ENCODE measurements around the gene ARHGAP19. TPM values are rescaled to one million over a fixed set of nuclear protein-coding genes. Genes with fewer than 3 reads are reported as not detected.

Gene ARHGAP19
- total RNA-seq, 1 donor, result 8.7 TPM

GRCh38 chr10:97180986-97181385, 111.5 kb downstream of the ARHGAP19 start:
- no peaks in the 10 kb centered on the region for H3K36me3 ChIP-seq (ENCODE audit: insufficient read depth, low read length)
- H3K4me3 ChIP-seq (ENCODE audit: insufficient read depth, low read length), result no peak overlapping the region
- DNase-seq (ENCODE audit: insufficient read length, low spot score, missing footprints), result peak; percentile 63
- H2AFZ ChIP-seq (ENCODE audit: low read length), result no peak overlapping the region
- no peaks in the 10 kb centered on the region for H3K79me2 ChIP-seq (ENCODE audit: insufficient read depth, low read length)
- TF ChIP-seq CTCF (IDR thresholded peaks at IDR 0.05; ENCODE audit: extremely low read depth, low read depth, low read length), result no peak
- H3K4me1 ChIP-seq (ENCODE audit: insufficient read depth, low read length), result no peaks in the 10 kb centered on the region
- no peaks in the 10 kb centered on the region for H4K20me1 ChIP-seq (ENCODE audit: insufficient read depth, low read length)
- no peaks in the 10 kb centered on the region for H3K9me3 ChIP-seq (ENCODE audit: low read depth, low read length)
- H3K27ac ChIP-seq (ENCODE audit: low read depth, low read length), result no peak overlapping the region
- no peak overlapping the region for H3K4me2 ChIP-seq (ENCODE audit: insufficient read depth, low read length)
- H3K27me3 ChIP-seq (ENCODE audit: insufficient read depth, low read length), result peaks cover 43% of the 10 kb centered on the region

- no peak overlapping the region for H3K4me2 ChIP-seq (ENCODE audit: insufficient read depth, low read length)
- no peaks in the 10 kb centered on the region for H4K20me1 ChIP-seq (ENCODE audit: insufficient read depth, low read length)
- no peaks in the 10 kb centered on the region for H3K36me3 ChIP-seq (ENCODE audit: insufficient read depth, low read length)
- no peaks in the 10 kb centered on the region for H3K79me2 ChIP-seq (ENCODE audit: insufficient read depth, low read length)
- no peak for TF ChIP-seq CTCF (IDR thresholded peaks at IDR 0.05; ENCODE audit: extremely low read depth, low read depth, low read length)
- H3K4me1 ChIP-seq (ENCODE audit: insufficient read depth, low read length), result no peaks in the 10 kb centered on the region
- H3K27me3 ChIP-seq (ENCODE audit: insufficient read depth, low read length), result peaks cover 39% of the 10 kb centered on the region
- peak; percentile 39 for DNase-seq (ENCODE audit: insufficient read length, low spot score, missing footprints)
- no peaks in the 10 kb centered on the region for H3K9me3 ChIP-seq (ENCODE audit: low read depth, low read length)
- no peak overlapping the region for H3K27ac ChIP-seq (ENCODE audit: low read depth, low read length)
- no peak overlapping the region for H2AFZ ChIP-seq (ENCODE audit: low read length)
- H3K4me3 ChIP-seq (ENCODE audit: insufficient read depth, low read length), result no peak overlapping the region
Measured at GRCh38 chr10:97180363-97180755, 112.1 kb downstream of the ARHGAP19 start.

- Histone ChIP-seq H3K4me3 (ENCODE audit: insufficient read depth, low read length) (no peak overlapping the region), H3K36me3 (ENCODE audit: insufficient read depth, low read length) (no peaks in the 10 kb centered on the region), H3K27me3 (ENCODE audit: insufficient read depth, low read length) (peaks cover 34% of the 10 kb centered on the region), H3K79me2 (ENCODE audit: insufficient read depth, low read length) (no peaks in the 10 kb centered on the region), H3K27ac (ENCODE audit: low read depth, low read length) (no peak overlapping the region), H3K9me3 (ENCODE audit: low read depth, low read length) (no peaks in the 10 kb centered on the region), H2AFZ (ENCODE audit: low read length) (no peak overlapping the region), H4K20me1 (ENCODE audit: insufficient read depth, low read length) (no peaks in the 10 kb centered on the region), H3K4me1 (ENCODE audit: insufficient read depth, low read length) (no peaks in the 10 kb centered on the region), H3K4me2 (ENCODE audit: insufficient read depth, low read length) (no peak overlapping the region)
- DNase-seq (ENCODE audit: insufficient read length, low spot score, missing footprints), result peak; percentile 63
- no peak for TF ChIP-seq CTCF (IDR thresholded peaks at IDR 0.05; ENCODE audit: extremely low read depth, low read depth, low read length)
Measured at GRCh38 chr10:97179731-97180362, 112.6 kb downstream of the ARHGAP19 start.

GRCh38 chr10:97179311-97179710, 113.1 kb downstream of the ARHGAP19 start:
- no peak overlapping the region for H3K27ac ChIP-seq (ENCODE audit: low read depth, low read length)
- no peaks in the 10 kb centered on the region for H3K9me3 ChIP-seq (ENCODE audit: low read depth, low read length)
- no peak overlapping the region for H3K4me3 ChIP-seq (ENCODE audit: insufficient read depth, low read length)
- H4K20me1 ChIP-seq (ENCODE audit: insufficient read depth, low read length), result no peaks in the 10 kb centered on the region
- H2AFZ ChIP-seq (ENCODE audit: low read length), result no peak overlapping the region
- no peaks in the 10 kb centered on the region for H3K4me1 ChIP-seq (ENCODE audit: insufficient read depth, low read length)
- TF ChIP-seq CTCF (IDR thresholded peaks at IDR 0.05; ENCODE audit: extremely low read depth, low read depth, low read length), result no peak
- H3K4me2 ChIP-seq (ENCODE audit: insufficient read depth, low read length), result no peak overlapping the region
- no peaks in the 10 kb centered on the region for H3K79me2 ChIP-seq (ENCODE audit: insufficient read depth, low read length)
- no peak for DNase-seq (ENCODE audit: insufficient read length, low spot score, missing footprints)
- peaks cover 28% of the 10 kb centered on the region for H3K27me3 ChIP-seq (ENCODE audit: insufficient read depth, low read length)
- no peaks in the 10 kb centered on the region for H3K36me3 ChIP-seq (ENCODE audit: insufficient read depth, low read length)

All from osteoblast (primary cell).